Osteocyte (in vitro differentiated cells): Measurements from ENCODE around the gene AFF3. TPM values are rescaled to one million over a fixed set of nuclear protein-coding genes. Genes with fewer than 3 reads are reported as not detected.
A peak's percentile ranks its signal among the peaks of the same experiment; 100 is the strongest.

ENCODE experiments used
- DNase-seq: peaks from one replicate; pipeline ENCODE4 v3.0.0; 2021; ENCODE audit warnings: mixed read lengths; ENCODE audit not compliant: unreplicated experiment; ENCODE audit errors: extremely low spot score
- H3K27ac Mint-ChIP-seq: one replicate; pipeline ENCODE4 v1.8.0; 2021; ENCODE audit warnings: mild to moderate bottlenecking, mixed read lengths; ENCODE audit not compliant: unreplicated experiment
- H3K27me3 Mint-ChIP-seq: one replicate; pipeline ENCODE4 v1.8.0; 2021; ENCODE audit warnings: mixed read lengths; ENCODE audit not compliant: unreplicated experiment
- H3K36me3 Mint-ChIP-seq: one replicate; pipeline ENCODE4 v1.8.0; 2021; ENCODE audit warnings: mixed read lengths; ENCODE audit not compliant: unreplicated experiment
- H3K4me1 Mint-ChIP-seq: one replicate; pipeline ENCODE4 v1.8.0; 2021; ENCODE audit warnings: mixed read lengths; ENCODE audit not compliant: unreplicated experiment
- H3K4me3 Mint-ChIP-seq: one replicate; pipeline ENCODE4 v1.8.0; 2021; ENCODE audit warnings: mild to moderate bottlenecking, moderate library complexity, mixed read lengths; ENCODE audit not compliant: unreplicated experiment
- H3K9me3 Mint-ChIP-seq: one replicate; pipeline ENCODE4 v1.8.0; 2021; ENCODE audit warnings: mixed read lengths; ENCODE audit not compliant: unreplicated experiment
- CTCF ChIP-seq: fragments of 200-600 bp; sonication (generic); IDR thresholded peaks from 2 replicates; pipeline ENCODE4 v1.5.0; 2021; ENCODE audit warnings: antibody characterized with exemption, mild to moderate bottlenecking, moderate library complexity
- total RNA-seq: library from RNA; stranded (reverse); gene quantifications from 2 replicates; pipeline ENCODE4 v1.2.1, GENCODE V29; 2021

Gene AFF3
- total RNA-seq, 1 donor from 2014 or later = 248 TPM

GRCh38 chr2:100060875-100061274 is 81.5 kb downstream of the AFF3 start:
- Mint-ChIP-seq H3K27me3 (no peaks in the 10 kb centered on the region), H3K4me1 (peaks cover 57% of the 10 kb centered on the region), H3K36me3 (peaks cover 57% of the 10 kb centered on the region), H3K27ac (peak overlapping the region; percentile 36), H3K4me3 (no peak overlapping the region), H3K9me3 (peaks cover 5% of the 10 kb centered on the region)
- DNase-seq = no peak
- TF ChIP-seq CTCF = no peak

GRCh38 chr2:100059638-100060037 is 82.8 kb downstream of the AFF3 start:
- no peak for DNase-seq
- peaks cover 62% of the 10 kb centered on the region for H3K36me3 Mint-ChIP-seq
- H3K9me3 Mint-ChIP-seq = peaks cover 5% of the 10 kb centered on the region
- peaks cover 60% of the 10 kb centered on the region for H3K4me1 Mint-ChIP-seq
- H3K4me3 Mint-ChIP-seq = no peak overlapping the region
- no peaks in the 10 kb centered on the region for H3K27me3 Mint-ChIP-seq
- no peak overlapping the region for H3K27ac Mint-ChIP-seq
- TF ChIP-seq CTCF = no peak

- Mint-ChIP-seq H3K4me1 (peaks cover 61% of the 10 kb centered on the region), H3K4me3 (no peak overlapping the region), H3K27ac (peak overlapping the region; percentile 76), H3K27me3 (no peaks in the 10 kb centered on the region), H3K36me3 (peaks cover 64% of the 10 kb centered on the region), H3K9me3 (no peaks in the 10 kb centered on the region)
- no peak for DNase-seq
- no peak for TF ChIP-seq CTCF
Observed at GRCh38 chr2:100057901-100058261, 84.5 kb downstream of the AFF3 start.

GRCh38 chr2:100054426-100054825 is 88.0 kb downstream of the AFF3 start:
- no peaks in the 10 kb centered on the region for H3K9me3 Mint-ChIP-seq
- peaks cover 68% of the 10 kb centered on the region for H3K36me3 Mint-ChIP-seq
- no peak overlapping the region for H3K4me3 Mint-ChIP-seq
- H3K27ac Mint-ChIP-seq = peak overlapping the region; percentile 59
- peaks cover 61% of the 10 kb centered on the region for H3K4me1 Mint-ChIP-seq
- DNase-seq = no peak
- no peaks in the 10 kb centered on the region for H3K27me3 Mint-ChIP-seq
- TF ChIP-seq CTCF = no peak

- no peak for DNase-seq
- Mint-ChIP-seq H3K27me3 (no peaks in the 10 kb centered on the region), H3K36me3 (peaks cover 75% of the 10 kb centered on the region), H3K4me1 (peaks cover 58% of the 10 kb centered on the region), H3K27ac (peak overlapping the region; percentile 43), H3K9me3 (no peaks in the 10 kb centered on the region), H3K4me3 (no peak overlapping the region)
- TF ChIP-seq CTCF = no peak
Observed at GRCh38 chr2:100053087-100053885, 89.1 kb downstream of the AFF3 start.
